HG02763 (cell line): ENCODE results near the gene NR4A3.

ENCODE experiments used
- ATAC-seq: cut with Tn5 transposase; IDR thresholded peaks from one replicate; pipeline ENCODE4 v1.9.1; 2021; ENCODE audit warnings: mild to moderate bottlenecking, moderate library complexity; ENCODE audit not compliant: unreplicated experiment

Gene NR4A3

GRCh38 chr9:99813739-99814138 lies 7.9 kb upstream of the NR4A3 start:
- no peak for ATAC-seq

DNA sequence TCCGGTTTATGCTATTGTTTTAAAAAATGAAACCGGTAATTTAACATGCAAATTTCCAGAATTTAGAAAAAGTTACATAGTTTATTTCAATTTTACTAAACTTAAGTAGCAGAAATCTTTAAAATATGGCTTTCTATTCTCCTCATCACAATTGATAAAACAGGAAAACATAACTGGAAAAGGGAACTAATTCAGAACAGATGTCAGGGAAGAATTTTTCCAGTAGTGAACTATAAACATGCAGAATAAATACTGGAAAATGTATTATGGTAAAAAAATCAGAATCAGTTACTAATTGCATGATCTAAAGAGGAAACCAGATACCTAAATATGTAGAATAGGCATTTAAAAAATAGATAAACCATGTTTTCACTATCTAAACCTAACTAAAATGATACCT lies 7.3 kb upstream of the NR4A3 start:
- ATAC-seq, result no peak

- ATAC-seq, result no peak
Measured at GRCh38 chr9:99816392-99816791, 5.3 kb upstream of the NR4A3 start.

- no peak for ATAC-seq
Measured at GRCh38 chr9:99818500-99818899, 3.2 kb upstream of the NR4A3 start.

DNA sequence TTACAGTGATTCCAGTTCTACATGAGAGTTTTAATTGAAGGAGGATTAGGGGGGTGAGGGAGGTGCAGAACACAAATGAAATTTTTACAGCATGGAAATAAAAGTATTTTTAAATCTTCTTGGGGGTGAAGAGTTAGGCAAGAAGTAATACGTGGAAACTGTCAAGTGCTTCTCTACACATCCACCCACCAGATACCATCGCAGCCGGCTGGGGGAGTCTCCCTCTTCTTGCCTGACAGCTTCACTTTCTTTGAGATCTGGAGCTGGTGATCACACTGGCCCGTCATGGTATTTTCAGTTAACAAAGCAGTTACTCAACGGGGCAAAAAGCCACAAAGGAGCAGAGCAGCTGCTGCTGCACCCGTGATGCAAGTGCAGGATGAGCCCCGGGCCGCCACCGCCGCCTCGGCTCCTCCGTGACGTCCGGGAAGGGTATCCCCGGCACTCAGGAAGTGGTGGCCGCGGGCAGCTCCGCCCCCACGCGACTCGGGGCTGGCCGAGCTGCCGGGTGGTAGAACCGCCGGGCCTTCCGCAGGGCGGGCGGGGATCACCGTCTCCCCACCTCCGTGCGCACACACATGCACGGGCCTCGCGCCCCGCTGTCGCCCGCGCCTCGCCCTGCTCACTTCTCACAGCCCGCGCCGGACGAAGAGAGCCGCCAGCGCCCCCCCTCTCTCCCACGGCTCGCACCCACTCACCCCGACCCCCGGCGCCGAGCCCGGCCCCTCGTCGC lies 2.4 kb upstream of the NR4A3 start:
- peak; percentile 58 for ATAC-seq

DNA sequence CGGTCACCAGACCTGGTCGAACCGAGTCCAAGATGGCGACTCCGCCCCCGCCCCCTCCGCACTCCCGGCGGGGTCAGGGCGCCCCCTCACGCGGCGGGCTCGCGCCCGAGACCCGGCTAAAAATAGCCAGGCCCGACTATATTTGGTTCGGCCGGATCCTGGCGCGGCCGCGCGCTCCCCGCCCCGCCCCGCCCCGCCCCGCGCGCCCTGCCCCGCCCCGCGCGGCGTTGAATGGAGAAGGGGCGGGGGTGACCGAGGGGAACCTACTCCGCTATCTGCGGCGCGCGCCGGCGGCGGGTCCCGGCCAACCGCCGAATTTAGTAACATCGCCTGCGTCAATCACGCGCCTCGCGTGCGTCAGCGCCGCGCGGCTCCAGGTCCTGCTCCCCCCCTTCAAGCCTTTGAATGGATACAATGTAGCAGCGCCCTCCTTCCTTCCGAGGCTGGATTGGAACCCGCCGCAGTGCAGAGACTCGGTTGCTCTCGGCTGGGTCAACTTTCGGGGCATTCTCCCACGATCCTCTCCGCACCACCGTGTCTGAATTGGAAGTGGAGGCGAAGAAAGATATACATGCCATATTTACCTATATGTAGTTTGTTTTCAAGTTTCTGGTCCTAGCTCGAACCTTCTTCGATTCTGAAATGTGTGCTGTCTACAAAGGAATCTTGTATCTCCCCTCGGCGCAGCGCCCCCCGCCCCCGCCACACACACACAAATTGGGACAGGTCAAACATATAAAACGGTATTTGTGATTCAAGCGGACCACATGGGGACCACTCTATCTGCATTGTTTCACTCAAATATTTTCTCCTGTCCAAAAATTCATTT lies 1.6 kb upstream of the NR4A3 start:
- ATAC-seq, result peak; percentile 44

DNA sequence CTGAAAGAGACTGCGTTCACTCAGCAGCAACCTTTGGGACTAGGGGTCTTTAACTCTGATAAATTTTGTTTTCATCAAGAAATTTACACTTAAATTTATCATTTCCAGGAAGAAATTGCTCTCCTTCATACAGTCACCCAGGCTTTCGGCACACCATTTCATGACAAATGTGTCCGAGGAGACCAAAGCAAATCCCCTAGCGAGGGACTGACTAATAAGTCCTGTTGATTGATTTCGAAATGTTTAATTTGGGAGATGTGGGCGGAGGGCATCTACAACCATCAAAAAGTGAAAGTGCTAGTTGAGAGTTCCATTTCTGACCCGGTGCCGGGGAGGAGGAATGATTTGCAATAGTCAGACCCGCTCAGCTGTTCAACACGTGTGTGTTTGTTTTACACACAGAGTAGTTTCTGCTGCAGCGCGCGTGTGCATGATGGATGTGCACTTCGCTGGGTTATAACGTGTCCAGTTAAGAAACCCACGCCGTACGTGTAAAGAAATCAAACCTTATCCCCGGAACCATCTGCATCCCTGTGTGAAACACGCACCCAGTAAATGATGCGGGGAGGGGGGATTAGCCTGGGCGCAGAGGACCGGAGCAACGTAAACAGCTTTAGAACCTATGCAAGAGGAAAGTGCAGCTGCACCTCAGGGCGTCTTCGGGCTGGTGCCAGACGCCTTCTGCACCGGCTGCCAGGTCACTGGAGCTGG lies 845 bp upstream of the NR4A3 start:
- no peak for ATAC-seq

DNA sequence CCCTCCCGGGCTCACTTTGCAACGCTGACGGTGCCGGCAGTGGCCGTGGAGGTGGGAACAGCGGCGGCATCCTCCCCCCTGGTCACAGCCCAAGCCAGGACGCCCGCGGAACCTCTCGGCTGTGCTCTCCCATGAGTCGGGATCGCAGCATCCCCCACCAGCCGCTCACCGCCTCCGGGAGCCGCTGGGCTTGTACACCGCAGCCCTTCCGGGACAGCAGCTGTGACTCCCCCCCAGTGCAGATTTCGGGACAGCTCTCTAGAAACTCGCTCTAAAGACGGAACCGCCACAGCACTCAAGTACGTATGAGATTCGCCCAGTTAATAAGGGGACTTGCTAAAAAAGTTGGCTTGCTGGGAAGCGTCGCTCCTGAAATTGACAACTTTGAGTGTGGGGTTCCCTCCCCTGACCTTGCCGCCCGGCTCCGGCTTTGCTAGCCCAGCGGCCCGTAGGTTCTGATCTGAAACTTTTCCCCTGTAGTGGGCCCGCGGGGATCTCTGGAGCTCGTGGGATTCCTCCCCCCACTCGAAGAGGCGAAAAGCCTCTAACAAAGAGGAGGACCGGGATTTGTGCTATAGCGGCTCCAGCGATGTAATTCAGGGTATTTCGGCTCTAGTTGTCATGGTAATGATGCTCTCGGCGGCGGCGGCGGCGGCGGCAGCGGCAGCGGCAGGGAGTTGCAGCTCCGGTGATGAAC lies 572 bp downstream of the NR4A3 start:
- no peak for ATAC-seq

DNA sequence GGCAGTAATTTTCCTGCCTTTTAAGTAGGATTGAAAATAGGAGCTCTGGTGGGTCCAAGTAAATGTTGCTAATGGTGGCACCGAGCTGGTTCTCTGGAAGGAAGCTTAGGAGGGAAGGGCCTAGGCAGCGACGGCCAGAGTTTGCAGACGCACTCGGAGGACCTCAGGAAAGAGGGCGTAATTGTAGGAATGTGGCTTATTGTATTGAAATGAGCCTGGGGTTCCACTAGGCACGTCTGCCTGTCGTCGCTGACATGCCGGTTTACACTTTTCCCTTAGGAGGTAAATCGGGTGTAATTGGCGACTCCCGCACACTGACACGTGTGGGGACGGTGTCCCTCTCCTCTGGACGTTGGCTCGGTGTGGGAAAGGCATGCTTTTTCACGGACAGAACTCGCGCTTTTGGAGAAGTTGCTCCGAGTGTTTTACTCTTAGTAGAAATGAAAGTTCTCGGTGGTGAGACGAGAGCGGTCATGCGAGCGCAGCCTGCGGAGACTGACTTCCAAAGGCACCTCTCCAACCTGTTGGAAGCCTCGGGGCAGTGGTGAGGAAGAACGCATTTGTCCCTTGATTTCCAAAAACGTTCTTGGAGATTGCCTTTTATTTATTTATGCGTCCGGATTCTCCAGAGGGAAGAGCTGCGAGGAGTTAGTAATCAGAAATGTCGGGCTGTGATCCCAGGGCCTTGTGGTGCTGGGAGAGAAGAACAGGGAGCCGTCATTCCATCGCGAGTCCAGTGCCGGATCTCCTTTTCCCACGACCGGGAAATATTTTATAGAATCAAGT lies 1.3 kb downstream of the NR4A3 start:
- no peak for ATAC-seq

GRCh38 chr9:99823681-99824377 lies 2.1 kb downstream of the NR4A3 start:
- no peak for ATAC-seq

GRCh38 chr9:99824378-99825171 lies 2.9 kb downstream of the NR4A3 start:
- ATAC-seq, result no peak

DNA sequence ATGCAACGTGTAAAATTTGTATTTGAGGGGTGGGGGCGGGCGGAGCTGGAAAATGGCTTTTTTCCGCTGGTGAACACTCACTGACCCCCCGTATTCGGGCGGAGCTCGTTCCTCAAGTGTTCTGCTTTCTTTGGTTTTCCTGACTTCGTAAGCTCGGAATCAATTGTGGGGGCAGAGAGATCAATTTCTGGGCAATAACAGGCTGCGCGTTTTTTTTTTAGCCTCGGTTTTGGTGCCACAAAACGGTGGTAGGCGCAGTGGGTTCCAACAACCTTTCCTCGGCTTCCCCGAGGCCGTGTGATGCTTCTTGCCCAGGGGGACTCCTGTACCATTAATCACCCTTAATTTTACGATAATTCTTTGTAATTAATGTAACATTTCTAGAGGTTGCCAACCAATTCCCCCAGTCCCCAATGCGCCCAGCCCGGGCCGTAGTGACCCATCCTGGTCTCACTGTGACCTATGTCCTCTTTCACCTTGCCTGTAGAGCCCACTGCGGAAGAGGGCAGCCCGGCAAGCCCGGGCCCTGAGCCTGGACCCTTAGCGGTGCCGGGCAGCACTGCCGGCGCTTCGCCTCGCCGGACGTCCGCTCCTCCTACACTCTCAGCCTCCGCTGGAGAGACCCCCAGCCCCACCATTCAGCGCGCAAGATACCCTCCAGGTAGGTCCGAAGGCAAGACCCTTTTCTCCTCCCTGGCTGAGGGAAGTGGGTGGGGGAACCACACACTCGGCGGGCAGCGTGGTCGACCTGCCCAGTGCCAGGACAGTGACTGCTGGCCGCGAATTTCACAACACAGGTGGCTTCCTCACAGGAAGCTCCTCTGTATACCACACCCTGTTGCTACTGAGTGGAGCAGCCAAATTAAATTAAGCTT lies 3.7 kb downstream of the NR4A3 start:
- no peak for ATAC-seq

- ATAC-seq, result no peak
Measured at GRCh38 chr9:99826579-99826978, 4.9 kb downstream of the NR4A3 start.

- no peak for ATAC-seq
Measured at GRCh38 chr9:99827244-99827643, 5.6 kb downstream of the NR4A3 start.

DNA sequence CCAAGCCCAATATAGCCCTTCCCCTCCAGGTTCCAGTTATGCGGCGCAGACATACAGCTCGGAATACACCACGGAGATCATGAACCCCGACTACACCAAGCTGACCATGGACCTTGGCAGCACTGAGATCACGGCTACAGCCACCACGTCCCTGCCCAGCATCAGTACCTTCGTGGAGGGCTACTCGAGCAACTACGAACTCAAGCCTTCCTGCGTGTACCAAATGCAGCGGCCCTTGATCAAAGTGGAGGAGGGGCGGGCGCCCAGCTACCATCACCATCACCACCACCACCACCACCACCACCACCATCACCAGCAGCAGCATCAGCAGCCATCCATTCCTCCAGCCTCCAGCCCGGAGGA lies 6.3 kb downstream of the NR4A3 start:
- ATAC-seq, result no peak

DNA sequence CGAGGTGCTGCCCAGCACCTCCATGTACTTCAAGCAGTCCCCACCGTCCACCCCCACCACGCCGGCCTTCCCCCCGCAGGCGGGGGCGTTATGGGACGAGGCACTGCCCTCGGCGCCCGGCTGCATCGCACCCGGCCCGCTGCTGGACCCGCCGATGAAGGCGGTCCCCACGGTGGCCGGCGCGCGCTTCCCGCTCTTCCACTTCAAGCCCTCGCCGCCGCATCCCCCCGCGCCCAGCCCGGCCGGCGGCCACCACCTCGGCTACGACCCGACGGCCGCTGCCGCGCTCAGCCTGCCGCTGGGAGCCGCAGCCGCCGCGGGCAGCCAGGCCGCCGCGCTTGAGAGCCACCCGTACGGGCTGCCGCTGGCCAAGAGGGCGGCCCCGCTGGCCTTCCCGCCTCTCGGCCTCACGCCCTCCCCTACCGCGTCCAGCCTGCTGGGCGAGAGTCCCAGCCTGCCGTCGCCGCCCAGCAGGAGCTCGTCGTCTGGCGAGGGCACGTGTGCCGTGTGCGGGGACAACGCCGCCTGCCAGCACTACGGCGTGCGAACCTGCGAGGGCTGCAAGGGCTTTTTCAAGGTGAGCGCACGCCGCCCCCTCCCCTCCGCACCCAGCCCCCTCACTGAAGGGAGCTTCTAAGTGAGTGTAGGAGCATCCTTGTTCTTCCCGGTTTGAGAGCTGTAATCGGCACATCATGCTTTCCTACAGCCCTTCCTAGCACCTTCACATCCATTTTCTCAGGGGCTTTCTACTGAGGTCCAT lies 6.9 kb downstream of the NR4A3 start:
- ATAC-seq, result no peak

- ATAC-seq, result no peak
Measured at GRCh38 chr9:99831857-99832557, 10.3 kb downstream of the NR4A3 start.
